Fibroblast of skin of left biceps (primary cell): Measurements from ENCODE around the gene TMPRSS4.

ENCODE experiments used
- DNase-seq, 2 experiments: peaks; one replicate each; pipeline ENCODE4 v3.0.0-alpha.2; 2013; ENCODE audit warnings: low read depth in 2 of 2

Gene TMPRSS4

GRCh38 chr11:118135051-118135795, 58.3 kb downstream of the TMPRSS4 start:
- no peak for DNase-seq

GRCh38 chr11:118135796-118136165, 58.9 kb downstream of the TMPRSS4 start:
- no peak for DNase-seq

- no peak for DNase-seq
These were observed 59.5 kb downstream of the TMPRSS4 start for GRCh38 chr11:118136341-118136740.

GRCh38 chr11:118136801-118137200, 59.9 kb downstream of the TMPRSS4 start:
- no peak for DNase-seq

- DNase-seq = no peak
These were observed 62.1 kb downstream of the TMPRSS4 start for GRCh38 chr11:118138839-118139420.

GRCh38 chr11:118139578-118139977, 62.7 kb downstream of the TMPRSS4 start:
- DNase-seq = no peak

- no peak for DNase-seq
These were observed 65.2 kb downstream of the TMPRSS4 start for GRCh38 chr11:118142081-118142480.

GRCh38 chr11:118142809-118143208, 65.9 kb downstream of the TMPRSS4 start:
- no peak for DNase-seq

GRCh38 chr11:118143661-118144185, 66.8 kb downstream of the TMPRSS4 start:
- DNase-seq = no peak

- DNase-seq = no peak
These were observed 67.7 kb downstream of the TMPRSS4 start for GRCh38 chr11:118144301-118145268.

- peak; percentile 11 to 13 for DNase-seq
These were observed 68.7 kb downstream of the TMPRSS4 start for GRCh38 chr11:118145285-118146227.

GRCh38 chr11:118146554-118146953, 69.7 kb downstream of the TMPRSS4 start:
- no peak for DNase-seq

- no peak for DNase-seq
These were observed 70.6 kb downstream of the TMPRSS4 start for GRCh38 chr11:118147502-118147901.

GRCh38 chr11:118148240-118148639, 71.4 kb downstream of the TMPRSS4 start:
- no peak for DNase-seq

GRCh38 chr11:118148856-118149255, 72.0 kb downstream of the TMPRSS4 start:
- DNase-seq = no peak

- no peak for DNase-seq
These were observed 72.6 kb downstream of the TMPRSS4 start for GRCh38 chr11:118149493-118149892.

- no peak for DNase-seq
These were observed 74.6 kb downstream of the TMPRSS4 start for GRCh38 chr11:118151431-118151830.

GRCh38 chr11:118152020-118152551, 75.2 kb downstream of the TMPRSS4 start:
- no peak for DNase-seq

- DNase-seq = peak in 1 of 2 experiments; percentile 15
These were observed 75.9 kb downstream of the TMPRSS4 start, which contains the start of gene SCN4B for GRCh38 chr11:118152552-118153471. Gene SCN4B (minus strand): TSS chr11:118152823. CDS start chr11:118152673, 150 bp downstream.
